Measurements from ENCODE around the gene CHURC1.
"Not testable (repeated sequence)": the region's sequence is repeated elsewhere in the genome, so short reads cannot be mapped to it uniquely, and the experiment has no call there.

CHURC1 gene

GRCh38 chr14:64910847-64911495 lies 3.3 kb upstream of the CHURC1 start:
- no peak for DNase-seq (ENCODE audit: low read depth in 1 of 2, low spot score in 1 of 2)

GRCh38 chr14:64912261-64912660 lies 2.0 kb upstream of the CHURC1 start:
- no peak for DNase-seq (ENCODE audit: low read depth in 1 of 2, low spot score in 1 of 2)

- not testable (repeated sequence) for DNase-seq (ENCODE audit: low read depth in 1 of 2, low spot score in 1 of 2)
Measured at GRCh38 chr14:64913477-64913876, 778 bp upstream of the CHURC1 start.

- no peak for DNase-seq (ENCODE audit: low read depth in 1 of 2, low spot score in 1 of 2)
Measured at GRCh38 chr14:64915029-64915424, 772 bp downstream of the CHURC1 start.

GRCh38 chr14:64915797-64916196 lies 1.5 kb downstream of the CHURC1 start:
- no peak for DNase-seq (ENCODE audit: low read depth in 1 of 2, low spot score in 1 of 2)

GRCh38 chr14:64918216-64918615 lies 4.0 kb downstream of the CHURC1 start:
- DNase-seq (ENCODE audit: low read depth in 1 of 2, low spot score in 1 of 2) = no peak

- no peak for DNase-seq (ENCODE audit: low read depth in 1 of 2, low spot score in 1 of 2)
Measured at GRCh38 chr14:64919215-64919614, 5.0 kb downstream of the CHURC1 start.

GRCh38 chr14:64919618-64920017 lies 5.4 kb downstream of the CHURC1 start:
- DNase-seq (ENCODE audit: low read depth in 1 of 2, low spot score in 1 of 2) = no peak

GRCh38 chr14:64920465-64920864 lies 6.2 kb downstream of the CHURC1 start:
- DNase-seq (ENCODE audit: low read depth in 1 of 2, low spot score in 1 of 2) = no peak

- no peak for DNase-seq (ENCODE audit: low read depth in 1 of 2, low spot score in 1 of 2)
Measured at GRCh38 chr14:64923015-64923414, 8.8 kb downstream of the CHURC1 start.

GRCh38 chr14:64926398-64926995 lies 12.2 kb downstream of the CHURC1 start:
- no peak for DNase-seq (ENCODE audit: low read depth in 1 of 2, low spot score in 1 of 2)

GRCh38 chr14:64927031-64927430 lies 12.8 kb downstream of the CHURC1 start:
- DNase-seq (ENCODE audit: low read depth in 1 of 2, low spot score in 1 of 2) = no peak

- no peak for DNase-seq (ENCODE audit: low read depth in 1 of 2, low spot score in 1 of 2)
Measured at GRCh38 chr14:64928239-64929013, 14.2 kb downstream of the CHURC1 start.

- no peak for DNase-seq (ENCODE audit: low read depth in 1 of 2, low spot score in 1 of 2)
Measured at GRCh38 chr14:64929014-64929359, 14.7 kb downstream of the CHURC1 start.

- no peak for DNase-seq (ENCODE audit: low read depth in 1 of 2, low spot score in 1 of 2)
Measured at GRCh38 chr14:64930085-64930843, 16.0 kb downstream of the CHURC1 start.

GRCh38 chr14:64931123-64931522 lies 16.9 kb downstream of the CHURC1 start:
- no peak for DNase-seq (ENCODE audit: low read depth in 1 of 2, low spot score in 1 of 2)

GRCh38 chr14:64932231-64932630 lies 18.0 kb downstream of the CHURC1 start:
- no peak for DNase-seq (ENCODE audit: low read depth in 1 of 2, low spot score in 1 of 2)

- no peak for DNase-seq (ENCODE audit: low read depth in 1 of 2, low spot score in 1 of 2)
Measured at GRCh38 chr14:64934338-64934929, 20.2 kb downstream of the CHURC1 start.

- DNase-seq (ENCODE audit: low read depth in 1 of 2, low spot score in 1 of 2) = no peak
Measured at GRCh38 chr14:64935508-64935907, 21.3 kb downstream of the CHURC1 start.

GRCh38 chr14:64937171-64937820 lies 23.0 kb downstream of the CHURC1 start:
- DNase-seq (ENCODE audit: low read depth in 1 of 2, low spot score in 1 of 2) = no peak

- no peak for DNase-seq (ENCODE audit: low read depth in 1 of 2, low spot score in 1 of 2)
Measured at GRCh38 chr14:64937821-64938193, 23.6 kb downstream of the CHURC1 start.
